Stimulated activated CD8-positive, alpha-beta memory T cell treated with anti-CD3 and anti-CD28 coated beads, Interleukin-15, amount 100 ng/mL, for 4 hours (primary cell): Measurements from ENCODE around the gene CCM2L.
A peak's percentile ranks its signal among the peaks of the same experiment; 100 is the strongest.

Source experiments
- DNase-seq, 2 donors: peaks; one replicate each; pipeline ENCODE4 v3.0.0-alpha.2; 2020; ENCODE audit warnings: low read depth in 2 of 2

The CCM2L gene

DNA sequence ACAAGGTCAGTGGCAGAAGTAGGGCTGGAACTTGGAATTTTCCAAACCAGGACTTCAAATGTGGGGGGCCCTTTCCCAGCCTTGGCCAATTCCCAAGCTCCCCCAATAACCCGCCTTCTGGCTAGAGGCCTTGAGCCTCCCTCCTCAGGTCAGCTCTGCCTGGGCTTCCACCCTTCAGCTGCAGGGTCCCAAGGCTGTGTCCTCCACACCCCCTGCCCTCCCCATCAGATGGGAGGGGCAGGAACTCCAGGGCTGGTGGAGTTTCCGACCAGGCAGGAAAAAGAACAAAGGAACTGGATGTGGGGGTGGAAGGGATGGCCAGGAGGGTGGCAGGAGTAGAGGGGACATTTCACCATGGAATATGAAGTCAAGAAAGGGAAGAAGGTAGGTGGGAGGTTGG is at the start of gene CCM2L:
TSS of gene CCM2L (plus strand) at position 338 of the 400 bp plus-strand sequence. CDS start at position 355, 17 bp downstream.
- DNase-seq = no peak

DNA sequence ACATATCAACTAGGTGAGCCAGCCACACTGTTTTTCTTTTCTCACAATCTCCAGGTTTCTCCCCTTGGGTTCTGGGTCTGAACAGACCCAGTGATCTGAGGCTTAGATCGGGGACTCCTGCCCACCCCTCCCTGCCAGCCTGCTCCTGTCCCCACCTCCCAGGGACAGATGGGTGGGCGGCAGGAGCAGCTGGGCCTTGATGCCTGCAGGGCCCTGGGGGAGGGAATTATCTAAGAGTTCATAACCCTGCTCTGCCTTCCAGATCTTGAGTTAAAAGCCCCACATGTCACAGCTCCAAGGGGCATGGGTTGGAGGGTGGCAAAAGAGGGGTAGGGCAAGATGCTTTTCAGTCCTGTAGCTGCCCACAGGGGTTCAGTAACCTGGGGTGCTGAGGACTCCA is 47.5 kb upstream of the CCM2L start:
- DNase-seq = no peak

GRCh38 chr20:31963889-31964288 is 46.3 kb upstream of the CCM2L start:
- DNase-seq = no peak

DNA sequence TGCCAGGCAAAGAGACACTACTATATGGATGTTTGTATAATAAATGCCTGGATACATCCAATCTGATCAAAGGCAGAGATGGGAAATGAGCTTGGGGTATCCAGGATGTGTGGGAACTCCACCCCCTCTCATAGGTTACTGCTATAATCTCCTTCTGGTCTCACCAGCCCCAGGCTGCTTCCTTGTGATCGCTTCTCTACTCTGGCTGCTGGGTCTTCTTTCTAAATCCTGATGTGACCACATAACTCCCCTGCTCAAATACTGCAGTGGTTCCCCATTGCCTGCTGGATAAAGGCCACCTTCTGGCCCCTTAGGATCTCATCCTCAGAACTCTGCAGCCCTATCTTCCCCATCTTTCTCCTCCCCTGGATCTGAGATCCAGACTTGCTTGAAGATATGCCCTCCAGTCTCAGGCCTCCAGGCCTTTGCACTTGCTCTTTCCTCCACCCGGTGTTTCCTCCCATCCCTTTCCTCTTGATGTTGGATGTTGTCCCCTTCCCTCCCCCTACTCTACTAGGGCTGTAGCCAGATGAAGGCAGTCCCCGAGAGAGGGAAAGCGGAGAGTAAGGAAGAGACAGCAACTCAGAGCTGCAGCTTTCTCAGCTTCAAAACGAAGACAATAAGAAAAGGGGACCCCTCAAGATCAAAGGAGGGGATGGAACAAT is 43.1 kb upstream of the CCM2L start:
- no peak for DNase-seq

GRCh38 chr20:31967830-31968249 is 42.4 kb upstream of the CCM2L start, which contains the start of gene XKR7:
TSS of gene XKR7 (plus strand) at chr20:31968151. CDS start at chr20:31968176, 25 bp downstream.
- no peak for DNase-seq

GRCh38 chr20:31968291-31969126 is 41.7 kb upstream of the CCM2L start:
- DNase-seq = peak; percentile 32 to 46

DNA sequence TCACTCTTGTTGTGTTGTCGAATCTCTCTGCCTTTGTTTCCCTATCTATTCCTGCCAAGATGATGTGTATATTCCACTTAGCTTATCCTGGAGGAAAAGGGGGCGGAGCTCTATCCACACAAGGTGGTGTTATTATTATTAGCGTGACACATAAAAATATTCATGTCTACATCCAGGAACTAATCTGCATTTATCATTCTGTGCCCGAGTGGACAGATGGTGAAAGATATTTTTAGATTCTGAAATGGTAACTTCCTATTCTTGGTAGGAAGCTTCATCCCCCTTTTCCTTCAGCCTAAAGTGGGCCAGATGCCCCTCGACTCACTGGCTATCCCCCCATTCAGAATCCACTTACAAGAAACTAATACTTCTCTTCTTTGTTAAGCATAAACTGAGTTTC is 40.2 kb upstream of the CCM2L start:
- DNase-seq = no peak

GRCh38 chr20:31972471-31973021 is 37.7 kb upstream of the CCM2L start:
- no peak for DNase-seq

DNA sequence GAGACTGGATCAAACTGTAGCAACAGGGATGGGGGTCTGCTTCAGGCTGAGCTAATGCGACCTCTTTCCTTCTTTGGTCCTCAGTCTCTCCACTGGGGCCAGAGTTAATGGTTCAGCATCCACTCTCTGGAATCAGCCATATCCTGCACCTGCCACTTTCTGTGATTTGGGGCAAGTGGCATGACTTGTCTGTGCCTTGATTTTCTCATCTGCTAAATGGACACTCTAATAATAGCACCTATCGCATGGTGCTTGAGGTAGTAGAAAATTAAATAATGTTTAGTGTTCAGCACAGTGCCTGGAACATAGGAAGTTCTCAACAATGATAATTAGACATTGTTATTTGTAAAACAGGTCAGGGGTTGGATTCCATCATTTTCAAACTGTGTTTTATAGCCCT is 35.9 kb upstream of the CCM2L start:
- no peak for DNase-seq

GRCh38 chr20:31974951-31975487 is 35.2 kb upstream of the CCM2L start:
- no peak for DNase-seq

GRCh38 chr20:31975874-31976273 is 34.4 kb upstream of the CCM2L start:
- no peak for DNase-seq

DNA sequence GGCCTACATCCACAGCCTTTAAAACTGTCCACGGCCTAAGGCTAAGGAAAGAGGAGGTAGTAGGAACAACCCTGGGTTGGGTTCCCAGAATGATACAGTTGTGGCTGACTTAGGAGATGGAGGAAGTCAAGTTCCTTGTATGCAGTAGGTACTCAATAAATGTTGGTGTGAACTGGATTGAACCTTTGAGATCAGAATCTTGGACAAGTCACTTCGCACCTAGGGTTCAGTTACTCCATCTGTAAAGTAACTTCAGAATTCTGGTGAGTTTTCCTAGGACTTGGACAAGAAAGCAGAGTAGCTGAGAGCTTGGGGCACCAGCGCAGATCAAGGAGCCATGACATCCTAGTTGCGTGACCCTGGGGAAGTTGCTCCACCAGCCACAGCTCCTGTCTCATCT is 33.2 kb upstream of the CCM2L start:
- no peak for DNase-seq

- DNase-seq = no peak
Observed at GRCh38 chr20:31979713-31980426, 30.4 kb upstream of the CCM2L start.

GRCh38 chr20:31981784-31982183 is 28.5 kb upstream of the CCM2L start:
- DNase-seq = no peak

DNA sequence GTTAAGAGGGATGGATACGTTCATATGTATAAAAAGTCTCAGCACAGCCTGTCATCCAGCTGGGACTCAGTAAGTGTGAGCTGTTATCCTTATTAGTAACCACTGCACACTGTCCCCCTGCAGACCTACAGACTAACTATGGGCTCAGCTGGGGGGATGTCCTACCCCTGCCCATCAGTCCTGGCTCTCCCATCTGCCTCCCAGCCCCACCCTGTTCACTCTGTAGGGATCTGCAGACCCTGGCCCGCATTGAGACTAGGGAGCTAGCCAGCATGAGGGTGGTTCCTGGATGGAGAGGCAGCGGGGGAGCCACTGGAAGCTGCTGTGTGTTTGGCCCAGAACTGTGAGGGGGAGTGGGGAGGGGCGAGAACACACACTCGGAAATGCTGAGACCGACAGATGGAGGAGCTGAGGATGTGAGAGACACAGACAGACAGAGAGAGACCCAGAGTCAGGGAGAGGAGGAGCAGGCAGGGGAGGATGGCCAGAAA is 25.2 kb upstream of the CCM2L start:
- no peak for DNase-seq

DNA sequence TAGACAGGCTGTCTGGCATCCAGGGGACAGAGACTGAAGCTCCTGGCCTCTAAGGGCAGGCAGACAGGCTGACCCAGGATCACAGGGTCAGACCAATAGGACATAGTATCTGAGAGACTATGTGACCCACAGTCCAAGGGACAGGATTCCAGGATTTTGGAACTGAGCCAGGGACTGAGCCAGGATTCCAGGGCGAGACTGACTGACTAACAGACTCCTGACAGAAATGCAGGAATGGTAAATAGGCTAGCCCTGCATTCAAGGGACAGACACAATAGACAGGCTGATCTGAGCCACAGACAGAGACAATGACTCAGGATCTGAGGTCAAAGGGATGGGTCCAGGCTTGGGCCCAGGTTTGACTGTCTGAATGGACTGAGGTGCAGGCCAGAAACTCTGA is 22.5 kb upstream of the CCM2L start:
- DNase-seq = no peak

GRCh38 chr20:31988430-31989015 is 21.7 kb upstream of the CCM2L start:
- DNase-seq = no peak

DNA sequence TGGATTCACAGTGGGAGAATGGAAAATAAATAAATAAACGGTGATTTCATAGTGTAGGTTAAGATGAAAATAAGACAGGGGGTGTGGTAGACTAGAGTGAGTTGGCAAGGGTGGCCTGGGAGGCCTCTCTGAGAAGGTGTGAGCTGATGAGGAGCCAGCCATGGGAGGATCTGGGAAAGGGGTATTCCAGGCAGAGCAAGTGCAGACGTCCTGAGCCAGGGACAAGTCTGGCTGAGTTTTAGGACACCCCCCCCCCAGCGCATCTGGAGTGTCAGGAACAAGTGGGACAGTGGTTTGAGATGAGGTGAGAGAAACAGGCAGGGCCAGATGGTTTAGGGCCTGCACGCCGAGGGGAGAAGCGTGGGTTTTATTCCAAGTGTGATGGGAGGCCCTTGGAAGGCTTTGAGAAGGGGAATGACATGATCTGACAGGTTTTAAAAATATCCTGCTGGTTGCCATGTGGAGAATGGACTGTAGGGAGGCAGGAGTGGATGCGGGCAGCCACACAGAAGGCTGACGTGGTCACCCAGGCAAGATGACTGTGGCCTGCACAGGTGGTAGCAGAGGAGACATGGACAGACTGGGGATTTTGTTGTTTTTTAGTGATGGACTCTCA is 21.1 kb upstream of the CCM2L start:
- no peak for DNase-seq

GRCh38 chr20:31990641-31991338 is 19.4 kb upstream of the CCM2L start:
- no peak for DNase-seq

DNA sequence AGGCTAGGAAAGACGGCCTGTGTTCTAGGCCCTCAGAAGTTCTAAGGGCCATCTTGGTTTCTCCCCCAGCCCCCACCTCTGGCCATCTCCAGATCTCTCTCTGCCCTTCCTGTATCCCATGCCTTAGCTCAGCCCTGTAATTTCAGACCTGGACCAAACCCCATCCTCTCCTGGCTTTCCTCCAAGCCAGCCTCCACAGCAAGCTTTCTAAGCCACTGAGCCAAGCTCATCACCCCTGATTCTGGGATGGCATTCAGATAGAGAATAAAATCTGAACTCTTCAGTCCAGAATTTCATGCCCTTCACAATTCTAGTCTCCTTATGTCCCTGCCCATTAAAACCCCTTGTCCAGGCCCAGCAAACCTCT is 18.9 kb upstream of the CCM2L start:
- no peak for DNase-seq
